ENCODE results near the gene TAS1R3. TPM values are rescaled to one million over a fixed set of nuclear protein-coding genes. Genes with fewer than 3 reads are reported as not detected.

TAS1R3 gene
- polyA plus RNA-seq, 1 donor from 2014 or later = 1.0 TPM

DNA sequence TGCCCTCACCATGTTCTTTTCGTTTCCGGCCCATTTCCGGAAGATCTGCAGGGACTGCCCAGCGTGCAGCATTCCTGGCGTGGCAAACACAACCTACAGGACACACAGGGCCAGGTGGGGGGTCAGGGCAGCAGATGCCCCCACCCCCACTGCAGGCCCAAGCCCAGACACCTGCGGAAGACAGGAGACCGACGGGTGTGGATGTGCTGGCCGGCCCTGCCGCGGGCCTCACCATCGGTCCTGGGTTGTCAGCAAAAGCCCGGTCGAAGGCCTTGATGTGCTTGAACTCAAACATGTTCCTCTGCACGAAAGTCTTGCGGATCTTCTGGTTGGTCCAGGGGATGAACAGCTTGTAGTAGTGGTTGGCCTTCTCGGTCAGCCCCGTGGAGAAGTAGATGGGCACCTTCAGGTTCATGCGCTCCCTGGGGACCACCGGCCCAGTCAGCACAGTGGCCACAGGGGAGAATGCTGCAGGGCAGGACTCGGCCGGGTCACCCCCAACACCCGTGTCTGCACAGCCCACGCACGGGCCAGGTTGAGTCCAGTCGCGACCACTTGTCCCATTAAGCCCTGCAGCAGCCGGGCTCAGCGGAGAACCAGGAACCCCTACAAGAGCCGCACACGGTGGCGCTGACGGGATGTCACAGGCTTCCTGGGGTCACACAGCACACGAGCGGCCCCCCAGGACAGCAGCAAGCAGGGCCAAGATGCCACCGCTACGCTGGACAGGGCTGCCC lies 17.4 kb upstream of the TAS1R3 start:
- no peaks in the 10 kb centered on the region for H3K27me3 ChIP-seq (ENCODE audit: insufficient read depth, low read depth, low read length)
- no peaks in the 10 kb centered on the region for H3K79me2 ChIP-seq (replicated peaks; ENCODE audit: insufficient read depth, low read length)
- H3K4me2 ChIP-seq (ENCODE audit: low read length) = no peak overlapping the region
- TF ChIP-seq EZH2 (IDR thresholded peaks at IDR 0.05; ENCODE audit: borderline replicate concordance, insufficient read depth, low read length, poor library complexity, severe bottlenecking) (no peak), SMC3 (conservative IDR thresholded peaks at IDR 0.05; ENCODE audit: poor library complexity) (no peak)
- H2AFZ ChIP-seq (ENCODE audit: low read depth, low read length) = no peak overlapping the region
- no peaks in the 10 kb centered on the region for H3K9me2 ChIP-seq (ENCODE audit: insufficient read depth, low read length)
- H3K9me3 ChIP-seq (ENCODE audit: low read length) = no peaks in the 10 kb centered on the region
- no peaks in the 10 kb centered on the region for H4K20me1 ChIP-seq (ENCODE audit: insufficient read depth)
- H3K27ac ChIP-seq (ENCODE audit: low read length) = no peak overlapping the region
- no peaks in the 10 kb centered on the region for H3K36me3 ChIP-seq (ENCODE audit: insufficient read depth, low read length)
- H3K4me3 ChIP-seq (ENCODE audit: low read length) = no peak overlapping the region
- no peaks in the 10 kb centered on the region for H3F3A ChIP-seq (ENCODE audit: insufficient read depth, low read length, poor library complexity, severe bottlenecking)
- H3K9ac ChIP-seq (ENCODE audit: low read length) = no peak overlapping the region

DNA sequence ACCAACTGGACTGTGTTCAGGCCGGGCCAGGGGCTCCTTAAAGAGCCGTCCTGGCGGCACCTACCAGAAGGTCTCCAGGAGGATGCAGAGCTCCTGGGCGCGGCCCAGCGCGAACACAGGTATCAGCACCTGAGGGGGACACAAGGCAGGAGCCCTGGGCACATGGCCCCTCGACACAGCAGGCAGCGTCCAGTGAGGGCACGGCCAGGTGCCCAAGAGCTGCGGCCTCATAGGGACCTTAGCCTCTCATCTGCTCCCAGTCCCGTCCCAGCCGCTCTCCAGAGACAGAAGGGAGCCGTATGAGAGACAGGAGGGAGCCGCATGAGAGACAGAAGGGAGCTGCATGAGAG lies 16.9 kb upstream of the TAS1R3 start:
- H4K20me1 ChIP-seq (ENCODE audit: insufficient read depth) = no peaks in the 10 kb centered on the region
- no peaks in the 10 kb centered on the region for H3K27me3 ChIP-seq (ENCODE audit: insufficient read depth, low read depth, low read length)
- no peak overlapping the region for H3K27ac ChIP-seq (ENCODE audit: low read length)
- no peak for TF ChIP-seq TAF1 (IDR thresholded peaks at IDR 0.05; ENCODE audit: low read depth)
- TF ChIP-seq MXI1 (conservative IDR thresholded peaks at IDR 0.05; ENCODE audit: poor library complexity, severe bottlenecking) = no peak
- TF ChIP-seq RAD21 (conservative IDR thresholded peaks at IDR 0.05) = no peak
- TF ChIP-seq, protein P1, sequence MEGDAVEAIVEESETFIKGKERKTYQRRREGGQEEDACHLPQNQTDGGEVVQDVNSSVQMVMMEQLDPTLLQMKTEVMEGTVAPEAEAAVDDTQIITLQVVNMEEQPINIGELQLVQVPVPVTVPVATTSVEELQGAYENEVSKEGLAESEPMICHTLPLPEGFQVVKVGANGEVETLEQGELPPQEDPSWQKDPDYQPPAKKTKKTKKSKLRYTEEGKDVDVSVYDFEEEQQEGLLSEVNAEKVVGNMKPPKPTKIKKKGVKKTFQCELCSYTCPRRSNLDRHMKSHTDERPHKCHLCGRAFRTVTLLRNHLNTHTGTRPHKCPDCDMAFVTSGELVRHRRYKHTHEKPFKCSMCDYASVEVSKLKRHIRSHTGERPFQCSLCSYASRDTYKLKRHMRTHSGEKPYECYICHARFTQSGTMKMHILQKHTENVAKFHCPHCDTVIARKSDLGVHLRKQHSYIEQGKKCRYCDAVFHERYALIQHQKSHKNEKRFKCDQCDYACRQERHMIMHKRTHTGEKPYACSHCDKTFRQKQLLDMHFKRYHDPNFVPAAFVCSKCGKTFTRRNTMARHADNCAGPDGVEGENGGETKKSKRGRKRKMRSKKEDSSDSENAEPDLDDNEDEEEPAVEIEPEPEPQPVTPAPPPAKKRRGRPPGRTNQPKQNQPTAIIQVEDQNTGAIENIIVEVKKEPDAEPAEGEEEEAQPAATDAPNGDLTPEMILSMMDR (IDR thresholded peaks at IDR 0.05; ENCODE audit: poor library complexity, severe bottlenecking) = no peak
- TF ChIP-seq EZH2 (IDR thresholded peaks at IDR 0.05; ENCODE audit: borderline replicate concordance, insufficient read depth, low read length, poor library complexity, severe bottlenecking) = no peak
- no peak for TF ChIP-seq SMC3 (conservative IDR thresholded peaks at IDR 0.05; ENCODE audit: poor library complexity)
- TF ChIP-seq, protein P2, sequence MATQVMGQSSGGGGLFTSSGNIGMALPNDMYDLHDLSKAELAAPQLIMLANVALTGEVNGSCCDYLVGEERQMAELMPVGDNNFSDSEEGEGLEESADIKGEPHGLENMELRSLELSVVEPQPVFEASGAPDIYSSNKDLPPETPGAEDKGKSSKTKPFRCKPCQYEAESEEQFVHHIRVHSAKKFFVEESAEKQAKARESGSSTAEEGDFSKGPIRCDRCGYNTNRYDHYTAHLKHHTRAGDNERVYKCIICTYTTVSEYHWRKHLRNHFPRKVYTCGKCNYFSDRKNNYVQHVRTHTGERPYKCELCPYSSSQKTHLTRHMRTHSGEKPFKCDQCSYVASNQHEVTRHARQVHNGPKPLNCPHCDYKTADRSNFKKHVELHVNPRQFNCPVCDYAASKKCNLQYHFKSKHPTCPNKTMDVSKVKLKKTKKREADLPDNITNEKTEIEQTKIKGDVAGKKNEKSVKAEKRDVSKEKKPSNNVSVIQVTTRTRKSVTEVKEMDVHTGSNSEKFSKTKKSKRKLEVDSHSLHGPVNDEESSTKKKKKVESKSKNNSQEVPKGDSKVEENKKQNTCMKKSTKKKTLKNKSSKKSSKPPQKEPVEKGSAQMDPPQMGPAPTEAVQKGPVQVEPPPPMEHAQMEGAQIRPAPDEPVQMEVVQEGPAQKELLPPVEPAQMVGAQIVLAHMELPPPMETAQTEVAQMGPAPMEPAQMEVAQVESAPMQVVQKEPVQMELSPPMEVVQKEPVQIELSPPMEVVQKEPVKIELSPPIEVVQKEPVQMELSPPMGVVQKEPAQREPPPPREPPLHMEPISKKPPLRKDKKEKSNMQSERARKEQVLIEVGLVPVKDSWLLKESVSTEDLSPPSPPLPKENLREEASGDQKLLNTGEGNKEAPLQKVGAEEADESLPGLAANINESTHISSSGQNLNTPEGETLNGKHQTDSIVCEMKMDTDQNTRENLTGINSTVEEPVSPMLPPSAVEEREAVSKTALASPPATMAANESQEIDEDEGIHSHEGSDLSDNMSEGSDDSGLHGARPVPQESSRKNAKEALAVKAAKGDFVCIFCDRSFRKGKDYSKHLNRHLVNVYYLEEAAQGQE (IDR thresholded peaks at IDR 0.05; ENCODE audit: borderline replicate concordance) = no peak
- no peak for TF ChIP-seq EP300 (conservative IDR thresholded peaks at IDR 0.05; ENCODE audit: poor library complexity, severe bottlenecking)
- no peak for TF ChIP-seq POLR2AphosphoS5 (IDR thresholded peaks at IDR 0.05)
- H3K36me3 ChIP-seq (ENCODE audit: insufficient read depth, low read length) = no peaks in the 10 kb centered on the region
- no peak overlapping the region for H3K4me3 ChIP-seq (ENCODE audit: low read length)
- H3K4me2 ChIP-seq (ENCODE audit: low read length) = no peak overlapping the region
- H3K9me2 ChIP-seq (ENCODE audit: insufficient read depth, low read length) = no peaks in the 10 kb centered on the region
- H3K79me2 ChIP-seq (replicated peaks; ENCODE audit: insufficient read depth, low read length) = no peaks in the 10 kb centered on the region
- H3K9me3 ChIP-seq (ENCODE audit: low read length) = no peaks in the 10 kb centered on the region
- H2AFZ ChIP-seq (ENCODE audit: low read depth, low read length) = no peak overlapping the region
- no peaks in the 10 kb centered on the region for H3F3A ChIP-seq (ENCODE audit: insufficient read depth, low read length, poor library complexity, severe bottlenecking)
- H3K9ac ChIP-seq (ENCODE audit: low read length) = no peak overlapping the region

Measured in neural cell (in vitro differentiated cells).